K562 (cell line): Measurements from ENCODE around the gene SNX17. TPM values are rescaled to one million over a fixed set of nuclear protein-coding genes. Genes with fewer than 3 reads are reported as not detected.
A peak's percentile ranks its signal among the peaks of the same experiment; 100 is the strongest.

Experiments used
- BACH1 ChIP-seq: fragments of 200-800 bp; sonication (Bioruptor generic); IDR thresholded peaks from 2 replicates; pipeline ENCODE4 v1.6.1; 2016; ENCODE audit warnings: missing genetic modification characterization, missing compliant biosample characterization
- BDP1 ChIP-seq: IDR thresholded peaks from 3 replicates; pipeline ENCODE4 v1.6.1; 2011; ENCODE audit not compliant: insufficient read length, insufficient read depth
- C11orf30 ChIP-seq: fragments of 450-650 bp; IDR thresholded peaks from 2 replicates; pipeline ENCODE4 v1.6.1; 2016; ENCODE audit warnings: low read depth, mild to moderate bottlenecking
- CLOCK ChIP-seq: fragments of 250-450 bp; sonication (Bioruptor Pico); IDR thresholded peaks from 2 replicates; pipeline ENCODE4 v1.4.0; 2020; ENCODE audit warnings: mild to moderate bottlenecking, moderate library complexity, borderline replicate concordance
- E2F4 ChIP-seq: sonication (generic); formaldehyde crosslinking; IDR thresholded peaks from 2 replicates; pipeline ENCODE4 v1.8.0; 2022; ENCODE audit warnings: mild to moderate bottlenecking, low read depth, missing genetic modification reagents
- ELF2 ChIP-seq: fragments of 250-450 bp; sonication (Bioruptor Pico); IDR thresholded peaks from 2 replicates; pipeline ENCODE4 v1.5.0; 2021; ENCODE audit warnings: mild to moderate bottlenecking
- EP400 ChIP-seq: fragments of 450-650 bp; IDR thresholded peaks from 2 replicates; pipeline ENCODE4 v1.6.1; 2017; ENCODE audit warnings: antibody characterized with exemption, mild to moderate bottlenecking, moderate library complexity
- L3MBTL2 ChIP-seq: fragments of 450-650 bp; IDR thresholded peaks from 2 replicates; pipeline ENCODE4 v1.6.1; 2016; ENCODE audit warnings: mild to moderate bottlenecking, moderate library complexity
- MCM5 ChIP-seq: fragments of 450-650 bp; IDR thresholded peaks from 2 replicates; pipeline ENCODE4 v1.6.1; 2016; ENCODE audit warnings: low read depth
- NR2F6 ChIP-seq: fragments of 450-650 bp; formaldehyde crosslinking; IDR thresholded peaks from 2 replicates; pipeline ENCODE4 v1.4.0; 2020; ENCODE audit warnings: mild to moderate bottlenecking
- PHF20 ChIP-seq: fragments of 450-650 bp; IDR thresholded peaks from 2 replicates; pipeline ENCODE4 v1.6.1; 2018; ENCODE audit not compliant: partially characterized antibody
- POLR2G ChIP-seq: fragments of 200-400 bp; formaldehyde crosslinking; IDR thresholded peaks from 2 replicates; pipeline ENCODE4 v1.6.1; 2017; ENCODE audit warnings: low read depth, mild to moderate bottlenecking, antibody characterized with exemption, low read length, moderate library complexity
- SAFB ChIP-seq: fragments of 200-400 bp; formaldehyde crosslinking; IDR thresholded peaks from 2 replicates; pipeline ENCODE4 v1.6.1; 2017; ENCODE audit warnings: low read depth, low read length, borderline replicate concordance
- SIN3A ChIP-seq, 2 experiments: fragments of 150-350 bp in 1 of 2; IDR thresholded peaks; 2 replicates each; pipeline ENCODE4 v1.6.1; 2011 to 2016; ENCODE audit warnings: borderline replicate concordance in 2 of 2, low read depth in 2 of 2, low read length in 2 of 2, mild to moderate bottlenecking in 2 of 2, moderate library complexity in 2 of 2; ENCODE audit not compliant: control insufficient read depth in 1 of 2
- SIN3B ChIP-seq: fragments of 450-650 bp; IDR thresholded peaks from 2 replicates; pipeline ENCODE4 v1.6.1; 2017; ENCODE audit warnings: low read depth, mild to moderate bottlenecking, moderate library complexity
- TAF9B ChIP-seq: fragments of 450-650 bp; IDR thresholded peaks from 2 replicates; pipeline ENCODE4 v1.6.1; 2018; ENCODE audit warnings: mild to moderate bottlenecking; ENCODE audit not compliant: partially characterized antibody
- YY1 ChIP-seq, 3 experiments: IDR thresholded peaks; 2 replicates each; pipeline ENCODE4 v1.6.1; 2011; ENCODE audit warnings: low read length in 2 of 3, mild to moderate bottlenecking in 2 of 3, moderate library complexity in 2 of 3, borderline replicate concordance in 1 of 3, control low read depth in 1 of 3, low read depth in 1 of 3; ENCODE audit not compliant: insufficient read depth in 3 of 3, insufficient replicate concordance in 2 of 3, control insufficient read depth in 1 of 3, insufficient read length in 1 of 3; ENCODE audit errors: extremely low read depth in 1 of 3
- ZFP1 ChIP-seq: fragments of 450-650 bp; formaldehyde crosslinking; IDR thresholded peaks from 2 replicates; pipeline ENCODE4 v1.4.0; 2020; ENCODE audit warnings: mild to moderate bottlenecking, mixed read lengths
- ZHX1 ChIP-seq: fragments of 150-350 bp; conservative IDR thresholded peaks from 2 replicates; pipeline ENCODE4 v1.6.1; 2014; ENCODE audit warnings: low read length
- ZNF121 ChIP-seq: sonication (generic); formaldehyde crosslinking; conservative IDR thresholded peaks from 2 replicates; pipeline ENCODE4 v1.8.0; 2022; ENCODE audit warnings: missing genetic modification reagents
- polyA plus RNA-seq, 8 experiments: library from polyadenylated mRNA; depleted of rRNA in 4 of 8; stranded (reverse) in 5 of 8; unstranded in 3 of 8; fragments of >200 nt; fragmentation: Nextera tagmentation in 2 of 8; fragmentation: Illumina TruSeq in 1 of 8; extraction: Ambion mirVana in 2 of 8; extraction: Trizol in 1 of 8; gene quantifications; 2 replicates each; pipeline versions ENCODE4 v1.2.1 to v1.2.3, GENCODE V29; 2011 to 2014; ENCODE audit warnings: inconsistent platforms in 1 of 8, missing spikeins in 1 of 8
- total RNA-seq, 7 experiments: library from RNA; depleted of rRNA in 6 of 7; stranded (reverse); fragments of >200 nt in 6 of 7; fragmentation: Illumina TruSeq in 2 of 7; extraction: Trizol in 2 of 7; gene quantifications; 2 replicates each; pipeline versions ENCODE4 v1.2.1 to v1.2.3, GENCODE V29; 2011 to 2021; ENCODE audit warnings: low replicate concordance in 1 of 7

SNX17 gene
- total and polyA plus RNA-seq, 9 of the 15 experiments (the other 6 are each of a cell fraction or from before 2014, with no cell fraction given): 3.0 to 75.7 (median 54.6) TPM

- TF ChIP-seq CLOCK (CRISPR knock-in tag) (no peak), TAF9B (peak; percentile 9), YY1 (IDR thresholded peaks at IDR 0.05; ENCODE audit: borderline replicate concordance in 1 of 3, control insufficient read depth in 1 of 3, extremely low read depth in 1 of 3, insufficient read depth in 3 of 3, insufficient read length in 1 of 3, insufficient replicate concordance in 2 of 3, low read depth in 1 of 3, low read length in 2 of 3) (peak in 1 of 3 experiments; percentile 45), ELF2 (peak; percentile 58; the same call in 1 of the 2 replicates), PHF20 (peak; percentile 47), ZHX1 (0 out of 2 replicates have a peak, but pooled peaks have one; percentile 41), ZFP1 (CRISPR knock-in tag) (no peak), BDP1 (no peak), C11orf30 (no peak), ZNF121 (CRISPR knock-in tag) (0 out of 2 replicates have a peak, but pooled peaks have one; percentile 17), POLR2G (0 out of 2 replicates have a peak, but pooled peaks have one; percentile 5), L3MBTL2 (peak; percentile 98), SIN3B (no peak), E2F4 (0 out of 2 replicates have a peak, but pooled peaks have one; percentile 5), SAFB (no peak), NR2F6 (CRISPR knock-in tag) (no peak), SIN3A (IDR thresholded peaks at IDR 0.05; ENCODE audit: borderline replicate concordance in 2 of 2, control insufficient read depth in 1 of 2, low read depth in 2 of 2, low read length in 2 of 2) (peak; percentile 56 to 76; a peak in 1 of 4 replicates), BACH1 (tag) (peak; percentile 55; the same call in 1 of the 2 replicates), EP400 (peak; percentile 74), MCM5 (no peak)
Observed at GRCh38 chr2:27370816-27371620, 602 bp downstream of the SNX17 start (continued).
